ENCODE data around the gene VGF.

Gene VGF

GRCh38 chr7:101165958-101166647, 734 bp upstream of the VGF start:
- no peak for DNase-seq (ENCODE audit: low spot score)

- DNase-seq (ENCODE audit: low spot score): no peak
These were observed 1.1 kb downstream of the VGF start for GRCh38 chr7:101164071-101164840.

DNA sequence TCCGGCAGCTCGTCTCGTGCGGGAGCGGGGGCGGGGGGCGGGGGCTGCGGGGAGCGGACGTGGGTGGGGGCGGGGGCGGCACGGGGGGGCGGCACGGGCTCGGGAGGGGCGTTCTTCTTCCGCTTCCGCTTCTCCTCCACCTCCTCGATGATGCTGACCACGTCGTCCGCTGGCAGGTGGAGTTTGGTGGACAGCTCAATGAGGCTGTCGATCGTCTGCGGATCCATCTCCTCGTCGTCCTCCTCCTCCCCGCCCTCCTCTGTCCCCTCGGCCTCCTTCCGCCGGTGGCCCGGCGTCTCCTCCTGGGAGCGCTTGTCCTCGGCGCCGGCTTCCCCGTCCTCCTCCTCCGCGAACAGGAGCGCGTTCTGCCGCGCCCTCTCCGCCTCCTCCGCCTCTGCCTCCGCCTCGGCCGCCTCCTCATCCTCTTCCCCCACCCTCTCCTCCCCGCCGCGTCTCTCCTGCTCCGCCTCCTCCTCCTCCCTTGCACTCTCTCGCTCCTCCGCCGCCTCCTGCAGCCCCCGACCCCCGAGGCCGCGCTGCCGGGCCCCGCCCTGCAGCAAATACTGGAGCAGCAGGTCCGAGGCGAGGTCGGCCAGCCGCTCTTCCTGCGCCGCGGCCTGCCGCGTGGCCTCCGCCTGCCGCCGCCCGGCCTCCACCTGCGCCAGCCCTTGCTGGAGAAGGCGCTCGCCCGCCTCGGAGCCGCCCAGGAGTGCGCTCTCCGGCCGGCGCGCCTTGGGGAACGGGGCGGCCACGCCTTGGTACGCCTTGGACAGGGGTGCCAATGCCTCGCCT, 1.9 kb downstream of the VGF start:
- DNase-seq (ENCODE audit: low spot score): peak; percentile 73

- DNase-seq (ENCODE audit: low spot score): peak; percentile 70
These were observed 2.7 kb downstream of the VGF start for GRCh38 chr7:101162551-101163278.

GRCh38 chr7:101161692-101162471, 3.5 kb downstream of the VGF start:
- no peak for DNase-seq (ENCODE audit: low spot score)

- no peak for DNase-seq (ENCODE audit: low spot score)
These were observed 4.5 kb downstream of the VGF start for GRCh38 chr7:101160910-101161309.

DNA sequence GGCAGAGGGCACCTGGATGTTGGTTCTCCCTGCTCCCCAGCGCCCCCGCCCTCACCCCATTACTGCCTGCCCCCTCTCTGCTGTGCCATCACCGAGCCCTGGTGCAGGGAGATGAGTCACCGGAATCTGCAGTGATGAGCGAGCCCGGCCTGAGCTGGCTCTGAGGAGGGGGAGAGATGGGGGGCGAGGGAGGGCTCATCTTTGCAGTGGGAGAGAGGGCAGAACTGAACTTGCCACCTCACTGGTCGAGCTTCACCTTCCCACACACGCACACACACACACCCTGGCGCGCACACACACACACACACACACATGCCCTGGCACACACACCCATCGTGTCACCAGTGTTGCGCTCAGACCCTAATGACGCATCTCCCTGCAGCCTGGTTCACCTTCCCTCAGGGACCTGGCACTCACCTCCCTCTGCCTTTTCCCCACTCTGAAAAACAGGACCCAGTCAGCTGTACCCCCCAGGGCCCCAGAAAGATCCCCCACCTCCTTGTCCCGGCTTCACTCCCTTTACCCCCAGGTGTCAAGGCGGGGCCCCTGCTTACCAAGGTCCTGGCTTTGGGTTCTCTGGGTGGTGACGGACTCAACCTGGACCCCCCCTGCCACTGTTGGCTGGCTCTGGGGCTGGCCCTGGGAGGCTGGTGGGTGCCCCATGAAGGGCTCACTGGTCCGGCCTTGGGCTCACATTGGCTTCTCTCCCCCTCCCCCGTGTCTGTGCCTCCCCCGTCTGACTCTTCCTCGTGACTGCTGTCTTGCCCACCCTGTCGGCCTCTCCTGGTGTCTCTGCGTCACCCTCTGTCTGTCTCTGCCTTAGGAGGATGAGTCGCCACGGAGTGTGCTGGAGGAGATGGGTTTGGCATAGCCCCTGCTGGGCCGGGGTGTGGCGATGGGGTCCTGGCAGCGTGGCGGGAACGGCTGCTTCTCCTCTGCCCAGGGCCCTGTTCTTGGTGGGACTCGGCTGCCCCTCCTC, 5.4 kb downstream of the VGF start:
- no peak for DNase-seq (ENCODE audit: low spot score)

GRCh38 chr7:101156866-101157589, 8.3 kb downstream of the VGF start:
- no peak for DNase-seq (ENCODE audit: low spot score)

DNA sequence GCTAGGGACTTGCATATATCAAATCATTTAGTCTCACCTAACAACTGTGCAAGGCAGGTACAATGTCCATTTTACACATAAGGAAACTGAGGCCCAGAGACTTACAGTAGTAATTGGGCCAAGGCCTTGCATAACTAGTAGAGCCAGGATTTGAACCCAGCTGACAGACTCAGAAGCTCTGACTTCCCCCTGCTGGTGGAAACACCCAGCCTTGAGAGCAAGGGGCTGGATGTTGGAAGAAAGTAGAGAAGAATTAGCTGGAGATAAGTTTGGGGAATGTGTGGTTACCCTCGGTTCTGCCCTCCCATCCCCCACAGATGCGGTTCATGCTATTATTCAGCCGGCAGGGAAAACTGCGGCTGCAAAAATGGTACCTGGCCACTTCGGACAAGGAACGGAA, 9.1 kb downstream of the VGF start:
- no peak for DNase-seq (ENCODE audit: low spot score)

- no peak for DNase-seq (ENCODE audit: low spot score)
These were observed 10.1 kb downstream of the VGF start for GRCh38 chr7:101155303-101155702.

DNA sequence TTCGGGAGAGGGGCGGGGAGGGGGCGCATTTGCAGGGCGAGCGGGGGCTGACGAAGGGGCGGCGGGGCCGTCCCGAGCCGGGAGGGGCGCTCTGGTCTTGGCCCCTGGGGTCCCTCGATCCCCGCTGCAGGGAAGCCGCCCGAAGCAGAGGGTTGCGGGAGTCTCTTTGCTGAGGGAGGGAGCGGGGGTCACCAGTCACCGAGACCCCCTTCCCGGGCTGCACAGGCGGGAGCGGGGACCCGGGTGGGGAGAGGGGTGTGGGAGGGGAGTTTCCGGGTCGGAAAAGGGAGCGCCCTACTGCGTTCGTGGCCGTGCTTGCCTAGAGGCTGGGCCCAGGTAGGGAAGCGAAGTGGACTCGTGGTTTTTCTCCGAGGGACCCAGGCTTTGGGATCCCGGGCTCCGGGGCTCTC, 10.7 kb downstream of the VGF start:
- no peak for DNase-seq (ENCODE audit: low spot score)

DNA sequence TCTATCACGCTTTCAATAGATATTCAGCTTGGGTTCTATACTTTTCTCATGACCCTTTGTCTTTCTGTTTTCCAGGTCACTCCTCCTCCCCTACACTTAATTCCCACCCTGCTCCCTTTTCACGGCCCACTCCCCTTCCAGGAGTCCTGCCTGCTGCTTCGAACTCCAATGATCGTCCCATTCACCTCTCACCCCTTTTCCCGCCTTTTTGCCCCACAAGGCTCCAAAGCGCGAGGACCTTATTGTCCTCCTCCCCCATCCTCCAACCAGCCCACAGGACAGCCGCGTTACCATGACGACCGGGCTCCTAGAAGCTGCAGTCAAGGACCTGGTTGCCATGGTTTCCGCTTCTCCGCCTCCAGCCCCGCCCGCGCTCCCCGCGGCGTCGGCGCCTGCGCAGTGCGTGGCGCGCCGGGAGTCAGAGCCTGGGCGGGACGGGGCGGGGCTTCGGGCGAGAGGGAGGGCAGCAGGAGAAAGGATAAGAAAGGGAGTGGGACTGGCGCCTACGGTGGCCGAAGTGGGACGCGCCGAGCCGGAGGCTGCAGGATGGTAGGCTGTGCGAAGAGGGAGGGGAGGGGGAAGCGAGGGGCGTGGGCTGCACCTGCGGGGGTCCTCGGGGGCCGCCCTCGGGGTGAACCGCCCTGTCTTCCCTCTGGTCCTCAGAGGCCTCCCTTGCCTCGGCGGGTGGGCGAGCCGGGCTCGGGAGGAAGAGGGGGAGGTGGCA, 11.2 kb downstream of the VGF start, which contains the start of gene AP1S1:
Gene AP1S1 (plus strand): TSS at position 508 of the 724 bp plus-strand sequence. CDS start 39 bp downstream, at position 547.
- DNase-seq (ENCODE audit: low spot score): peak; percentile 99

GRCh38 chr7:101151908-101152651, 13.3 kb downstream of the VGF start:
- no peak for DNase-seq (ENCODE audit: low spot score)

GRCh38 chr7:101140746-101141382, 24.5 kb downstream of the VGF start:
- no peak for DNase-seq (ENCODE audit: low spot score)

- no peak for DNase-seq (ENCODE audit: low spot score)
These were observed 25.1 kb downstream of the VGF start for GRCh38 chr7:101140339-101140699.

DNA sequence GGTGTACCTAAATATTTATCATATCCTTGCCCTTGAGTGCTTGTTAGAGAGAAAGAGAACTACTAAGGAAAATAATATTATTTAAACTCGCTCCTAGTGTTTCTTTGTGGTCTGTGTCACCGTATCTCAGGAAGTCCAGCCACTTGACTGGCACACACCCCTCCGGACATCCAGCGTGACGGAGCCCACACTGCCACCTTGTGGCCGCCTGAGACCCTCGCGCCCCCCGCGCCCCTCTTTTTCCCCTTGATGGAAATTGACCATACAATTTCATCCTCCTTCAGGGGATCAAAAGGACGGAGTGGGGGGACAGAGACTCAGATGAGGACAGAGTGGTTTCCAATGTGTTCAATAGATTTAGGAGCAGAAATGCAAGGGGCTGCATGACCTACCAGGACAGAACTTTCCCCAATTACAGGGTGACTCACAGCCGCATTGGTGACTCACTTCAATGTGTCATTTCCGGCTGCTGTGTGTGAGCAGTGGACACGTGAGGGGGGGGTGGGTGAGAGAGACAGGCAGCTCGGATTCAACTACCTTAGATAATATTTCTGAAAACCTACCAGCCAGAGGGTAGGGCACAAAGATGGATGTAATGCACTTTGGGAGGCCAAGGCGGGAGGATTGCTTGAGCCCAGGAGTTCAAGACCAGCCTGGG, 27.0 kb downstream of the VGF start:
- peak; percentile 88 for DNase-seq (ENCODE audit: low spot score)
